GM12892 (cell line): ENCODE data around the gene HK1.

Experiments used
- POLR2A ChIP-seq: IDR thresholded peaks from 2 replicates; pipeline ENCODE4 v1.6.1; 2011; ENCODE audit warnings: low read depth, low read length, control low read depth
- POLR2AphosphoS5 ChIP-seq: IDR thresholded peaks from 2 replicates; pipeline ENCODE4 v1.6.1; 2011; ENCODE audit warnings: low read depth, low read length, control low read depth
- TAF1 ChIP-seq: IDR thresholded peaks from 2 replicates; pipeline ENCODE4 v1.6.1; 2011; ENCODE audit warnings: low read depth, mild to moderate bottlenecking, control low read depth, low read length, borderline replicate concordance

- TF ChIP-seq TAF1 (no peak), POLR2A (no peak), POLR2AphosphoS5 (no peak)
Observed at GRCh38 chr10:69385454-69386350, 107.4 kb downstream of the HK1 start.
